ENCODE data around the gene MMP11.

- TF ChIP-seq CTCF (IDR thresholded peaks at IDR 0.05) = no peak
- no peak for TF ChIP-seq POLR2A (IDR thresholded peaks at IDR 0.05)
Measured at GRCh38 chr22:23764899-23765881, 7.5 kb upstream of the MMP11 start.
